Measurements from ENCODE around the gene CIB2.

DNA sequence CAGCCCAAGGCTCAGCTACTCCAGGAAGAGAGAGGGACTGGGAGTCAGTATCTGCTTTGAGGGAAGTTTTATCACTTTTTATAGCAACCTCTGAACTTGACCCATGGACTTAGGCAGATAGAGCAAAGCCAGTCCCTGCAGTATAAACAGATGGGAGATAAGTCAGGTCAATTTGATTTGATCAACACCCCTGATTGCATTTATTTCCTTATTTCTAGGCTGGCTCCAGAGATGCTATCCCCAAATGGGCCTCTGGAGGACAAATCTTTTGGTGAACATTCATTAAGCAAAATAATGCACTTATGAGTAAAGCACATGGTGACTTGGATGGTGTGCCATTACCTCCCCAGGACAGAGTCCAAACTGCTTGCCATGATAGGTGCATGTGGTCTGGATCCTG is 9.0 kb upstream of the CIB2 start:
- no peak for TF ChIP-seq POLR2A (IDR thresholded peaks at IDR 0.05)
- TF ChIP-seq, protein P1, sequence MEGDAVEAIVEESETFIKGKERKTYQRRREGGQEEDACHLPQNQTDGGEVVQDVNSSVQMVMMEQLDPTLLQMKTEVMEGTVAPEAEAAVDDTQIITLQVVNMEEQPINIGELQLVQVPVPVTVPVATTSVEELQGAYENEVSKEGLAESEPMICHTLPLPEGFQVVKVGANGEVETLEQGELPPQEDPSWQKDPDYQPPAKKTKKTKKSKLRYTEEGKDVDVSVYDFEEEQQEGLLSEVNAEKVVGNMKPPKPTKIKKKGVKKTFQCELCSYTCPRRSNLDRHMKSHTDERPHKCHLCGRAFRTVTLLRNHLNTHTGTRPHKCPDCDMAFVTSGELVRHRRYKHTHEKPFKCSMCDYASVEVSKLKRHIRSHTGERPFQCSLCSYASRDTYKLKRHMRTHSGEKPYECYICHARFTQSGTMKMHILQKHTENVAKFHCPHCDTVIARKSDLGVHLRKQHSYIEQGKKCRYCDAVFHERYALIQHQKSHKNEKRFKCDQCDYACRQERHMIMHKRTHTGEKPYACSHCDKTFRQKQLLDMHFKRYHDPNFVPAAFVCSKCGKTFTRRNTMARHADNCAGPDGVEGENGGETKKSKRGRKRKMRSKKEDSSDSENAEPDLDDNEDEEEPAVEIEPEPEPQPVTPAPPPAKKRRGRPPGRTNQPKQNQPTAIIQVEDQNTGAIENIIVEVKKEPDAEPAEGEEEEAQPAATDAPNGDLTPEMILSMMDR (IDR thresholded peaks at IDR 0.05): no peak
